Peyer's patch (tissue), 4 donors: ENCODE measurements around the gene TNIP3.

ENCODE experiments used
- CTCF ChIP-seq, 6 experiments: fragments of 450-650 bp in 4 of 6; fragments of 200-600 bp in 2 of 6; sonication (generic) in 1 of 6; IDR thresholded peaks; one replicate each; pipeline ENCODE4 v1.5.1; 2017 to 2019; ENCODE audit warnings: antibody characterized with exemption in 6 of 6, mild to moderate bottlenecking in 3 of 6, moderate library complexity in 1 of 6
- POLR2A ChIP-seq, 2 donors: fragments of 450-650 bp; IDR thresholded peaks; one replicate each; pipeline ENCODE4 v1.5.1; 2017; ENCODE audit warnings: antibody characterized with exemption in 2 of 2, mild to moderate bottlenecking in 2 of 2, moderate library complexity in 2 of 2

GRCh38 chr4:121125498-121125885 lies 38.6 kb downstream of the TNIP3 start:
- TF ChIP-seq CTCF (IDR thresholded peaks at IDR 0.05) (no peak), POLR2A (IDR thresholded peaks at IDR 0.05) (no peak)
